ENCODE measurements around the gene SBF1.

SBF1 gene

GRCh38 chr22:50518606-50519005 lies 43.8 kb upstream of the SBF1 start:
- 96 to 97% methylated on average over 4 to 7 of the region's 7 CpGs for WGBS, 2 experiments (ENCODE audit: insufficient coverage in 2 of 2)
- Histone ChIP-seq H3K4me1 (ENCODE audit: control insufficient read depth, insufficient read depth, low read length, poor library complexity, severe bottlenecking) (no peaks in the 10 kb centered on the region), H3K36me3 (ENCODE audit: control insufficient read depth, insufficient read depth, low read length) (peaks cover 85% of the 10 kb centered on the region), H3K27ac (ENCODE audit: low read depth, low read length, severe bottlenecking) (no peak overlapping the region), H3K4me3 (ENCODE audit: extremely low read depth, insufficient read depth, low read length, poor library complexity, severe bottlenecking) (no peak overlapping the region), H3K9me3 (ENCODE audit: control insufficient read depth, low read length) (no peaks in the 10 kb centered on the region)

- Histone ChIP-seq H3K4me3 (ENCODE audit: extremely low read depth, insufficient read depth, low read length, poor library complexity, severe bottlenecking) (no peak overlapping the region), H3K27ac (ENCODE audit: low read depth, low read length, severe bottlenecking) (no peak overlapping the region), H3K9me3 (ENCODE audit: control insufficient read depth, low read length) (no peaks in the 10 kb centered on the region), H3K4me1 (ENCODE audit: control insufficient read depth, insufficient read depth, low read length, poor library complexity, severe bottlenecking) (no peaks in the 10 kb centered on the region), H3K36me3 (ENCODE audit: control insufficient read depth, insufficient read depth, low read length) (peaks cover 77% of the 10 kb centered on the region)
- 92 to 94% methylated on average over 17 to 18 of the region's 20 CpGs for WGBS, 2 experiments (ENCODE audit: insufficient coverage in 2 of 2)
Measured at GRCh38 chr22:50517495-50518260, 42.8 kb upstream of the SBF1 start.

- H3K9me3 ChIP-seq (ENCODE audit: control insufficient read depth, low read length), result no peaks in the 10 kb centered on the region
- H3K27ac ChIP-seq (ENCODE audit: low read depth, low read length, severe bottlenecking), result no peak overlapping the region
- H3K4me1 ChIP-seq (ENCODE audit: control insufficient read depth, insufficient read depth, low read length, poor library complexity, severe bottlenecking), result no peaks in the 10 kb centered on the region
- H3K36me3 ChIP-seq (ENCODE audit: control insufficient read depth, insufficient read depth, low read length), result peaks cover 77% of the 10 kb centered on the region
- no peak overlapping the region for H3K4me3 ChIP-seq (ENCODE audit: extremely low read depth, insufficient read depth, low read length, poor library complexity, severe bottlenecking)
- WGBS, 2 experiments (ENCODE audit: insufficient coverage in 2 of 2), result 94 to 95% methylated on average over 14 to 15 of the region's 16 CpGs
Measured at GRCh38 chr22:50516891-50517290, 42.1 kb upstream of the SBF1 start.

GRCh38 chr22:50516068-50516467 lies 41.2 kb upstream of the SBF1 start:
- H3K4me1 ChIP-seq (ENCODE audit: control insufficient read depth, insufficient read depth, low read length, poor library complexity, severe bottlenecking), result no peaks in the 10 kb centered on the region
- H3K27ac ChIP-seq (ENCODE audit: low read depth, low read length, severe bottlenecking), result no peak overlapping the region
- peaks cover 70% of the 10 kb centered on the region for H3K36me3 ChIP-seq (ENCODE audit: control insufficient read depth, insufficient read depth, low read length)
- no peaks in the 10 kb centered on the region for H3K9me3 ChIP-seq (ENCODE audit: control insufficient read depth, low read length)
- H3K4me3 ChIP-seq (ENCODE audit: extremely low read depth, insufficient read depth, low read length, poor library complexity, severe bottlenecking), result no peak overlapping the region
- WGBS, 2 experiments (ENCODE audit: insufficient coverage in 2 of 2), result 95 to 98% methylated on average over 5 of the region's 8 CpGs

- H3K4me1 ChIP-seq (ENCODE audit: control insufficient read depth, insufficient read depth, low read length, poor library complexity, severe bottlenecking), result peaks cover 6% of the 10 kb centered on the region
- peaks cover 49% of the 10 kb centered on the region for H3K36me3 ChIP-seq (ENCODE audit: control insufficient read depth, insufficient read depth, low read length)
- no peaks in the 10 kb centered on the region for H3K9me3 ChIP-seq (ENCODE audit: control insufficient read depth, low read length)
- 94 to 96% methylated on average over 15 of the region's 15 CpGs for WGBS, 2 experiments (ENCODE audit: insufficient coverage in 2 of 2)
- no peak overlapping the region for H3K27ac ChIP-seq (ENCODE audit: low read depth, low read length, severe bottlenecking)
- H3K4me3 ChIP-seq (ENCODE audit: extremely low read depth, insufficient read depth, low read length, poor library complexity, severe bottlenecking), result no peak overlapping the region
Measured at GRCh38 chr22:50513175-50513574, 38.3 kb upstream of the SBF1 start.

GRCh38 chr22:50508897-50509296 lies 34.1 kb upstream of the SBF1 start:
- peaks cover 13% of the 10 kb centered on the region for H3K4me1 ChIP-seq (ENCODE audit: control insufficient read depth, insufficient read depth, low read length, poor library complexity, severe bottlenecking)
- H3K27ac ChIP-seq (ENCODE audit: low read depth, low read length, severe bottlenecking), result no peak overlapping the region
- H3K36me3 ChIP-seq (ENCODE audit: control insufficient read depth, insufficient read depth, low read length), result peaks cover 31% of the 10 kb centered on the region
- 49 to 55% methylated on average over 3 of the region's 3 CpGs for WGBS, 2 experiments (ENCODE audit: insufficient coverage in 2 of 2)
- peak overlapping the region; percentile 65 for H3K4me3 ChIP-seq (ENCODE audit: extremely low read depth, insufficient read depth, low read length, poor library complexity, severe bottlenecking)
- no peaks in the 10 kb centered on the region for H3K9me3 ChIP-seq (ENCODE audit: control insufficient read depth, low read length)

- peak within 1 kb of the TSS; percentile 94 for H3K27ac ChIP-seq (ENCODE audit: low read depth, low read length, severe bottlenecking)
- WGBS, 2 experiments (ENCODE audit: insufficient coverage in 2 of 2), result 0 to 1% methylated on average over 28 to 50 of the region's 76 CpGs
- peak within 1 kb of the TSS; percentile 82 for H3K4me3 ChIP-seq (ENCODE audit: extremely low read depth, insufficient read depth, low read length, poor library complexity, severe bottlenecking)
- peaks cover 34% of the 10 kb centered on the region for H3K36me3 ChIP-seq (ENCODE audit: control insufficient read depth, insufficient read depth, low read length)
- peaks cover 13% of the 10 kb centered on the region for H3K4me1 ChIP-seq (ENCODE audit: control insufficient read depth, insufficient read depth, low read length, poor library complexity, severe bottlenecking)
- no peaks in the 10 kb centered on the region for H3K9me3 ChIP-seq (ENCODE audit: control insufficient read depth, low read length)
Measured at GRCh38 chr22:50507991-50508884, 33.4 kb upstream of the SBF1 start, which contains the start of gene NCAPH2. Gene NCAPH2, plus strand, starts transcription at chr22:50508224. Its CDS starts 114 bp downstream, at chr22:50508338.

- H3K9me3 ChIP-seq (ENCODE audit: control insufficient read depth, low read length), result no peaks in the 10 kb centered on the region
- H3K4me3 ChIP-seq (ENCODE audit: extremely low read depth, insufficient read depth, low read length, poor library complexity, severe bottlenecking), result peak within 1 kb of the TSS; percentile 82
- 0 to 1% methylated on average over 19 to 24 of the region's 62 CpGs for WGBS, 2 experiments (ENCODE audit: insufficient coverage in 2 of 2)
- H3K4me1 ChIP-seq (ENCODE audit: control insufficient read depth, insufficient read depth, low read length, poor library complexity, severe bottlenecking), result peaks cover 13% of the 10 kb centered on the region
- peaks cover 32% of the 10 kb centered on the region for H3K36me3 ChIP-seq (ENCODE audit: control insufficient read depth, insufficient read depth, low read length)
- H3K27ac ChIP-seq (ENCODE audit: low read depth, low read length, severe bottlenecking), result peak within 1 kb of the TSS; percentile 94
Measured at GRCh38 chr22:50507421-50507990, 32.7 kb upstream of the SBF1 start, which contains the start of gene LMF2. Gene LMF2, minus strand, starts transcription at chr22:50507702. Its CDS starts 27 bp downstream, at chr22:50507675.

- no peaks in the 10 kb centered on the region for H3K9me3 ChIP-seq (ENCODE audit: control insufficient read depth, low read length)
- 42 to 56% methylated on average over 13 to 16 of the region's 21 CpGs for WGBS, 2 experiments (ENCODE audit: insufficient coverage in 2 of 2)
- peak overlapping the region; percentile 29 for H3K27ac ChIP-seq (ENCODE audit: low read depth, low read length, severe bottlenecking)
- H3K4me3 ChIP-seq (ENCODE audit: extremely low read depth, insufficient read depth, low read length, poor library complexity, severe bottlenecking), result peak overlapping the region; percentile 82
- peaks cover 13% of the 10 kb centered on the region for H3K4me1 ChIP-seq (ENCODE audit: control insufficient read depth, insufficient read depth, low read length, poor library complexity, severe bottlenecking)
- H3K36me3 ChIP-seq (ENCODE audit: control insufficient read depth, insufficient read depth, low read length), result peaks cover 25% of the 10 kb centered on the region
Measured at GRCh38 chr22:50506611-50507420, 32.0 kb upstream of the SBF1 start.

All from mesodermal cell (in vitro differentiated cells).